Measurements from ENCODE around the gene PHF21A.
"Not testable (repeated sequence)": the region's sequence is repeated elsewhere in the genome, so short reads cannot be mapped to it uniquely, and the experiment has no call there.

The PHF21A gene

GRCh38 chr11:46015941-46016340 is 105.3 kb downstream of the PHF21A start:
- Histone ChIP-seq H3K27ac (ENCODE audit: low read depth, low read length, poor library complexity, severe bottlenecking) (no peak overlapping the region), H3K4me1 (ENCODE audit: insufficient read depth, low read length, severe bottlenecking) (no peaks in the 10 kb centered on the region), H2AFZ (ENCODE audit: low read length) (no peak overlapping the region), H3K79me2 (ENCODE audit: insufficient read depth, low read length) (no peaks in the 10 kb centered on the region), H3K4me3 (ENCODE audit: low read depth, low read length, poor library complexity, severe bottlenecking) (no peak overlapping the region), H3K36me3 (ENCODE audit: insufficient read depth, low read length) (no peaks in the 10 kb centered on the region), H3K9me3 (ENCODE audit: low read length) (no peaks in the 10 kb centered on the region), H3K4me2 (ENCODE audit: low read length) (no peak overlapping the region), H3K9me2 (ENCODE audit: low read depth, low read length) (no peaks in the 10 kb centered on the region), H4K20me1 (ENCODE audit: insufficient read depth, low read length) (no peaks in the 10 kb centered on the region), H3K9ac (ENCODE audit: low read length) (no peak overlapping the region), H3K27me3 (ENCODE audit: insufficient read depth, low read length) (no peaks in the 10 kb centered on the region), H3F3A (ENCODE audit: insufficient read depth, low read length) (0 out of 2 replicates have a peak, but pooled peaks cover 3% of the 10 kb centered on the region)
- TF ChIP-seq EZH2 (IDR thresholded peaks at IDR 0.05; ENCODE audit: borderline replicate concordance, low read length) (no peak), CTCF (IDR thresholded peaks at IDR 0.05; ENCODE audit: low read length) (no peak)

GRCh38 chr11:46014168-46014567 is 107.1 kb downstream of the PHF21A start:
- not testable (repeated sequence) for H3K9me2 ChIP-seq (ENCODE audit: low read depth, low read length); H3K27ac ChIP-seq (ENCODE audit: low read depth, low read length, poor library complexity, severe bottlenecking); H3K4me1 ChIP-seq (ENCODE audit: insufficient read depth, low read length, severe bottlenecking); H3K36me3 ChIP-seq (ENCODE audit: insufficient read depth, low read length); H3K9me3 ChIP-seq (ENCODE audit: low read length); H3K79me2 ChIP-seq (ENCODE audit: insufficient read depth, low read length); H2AFZ ChIP-seq (ENCODE audit: low read length); H3K27me3 ChIP-seq (ENCODE audit: insufficient read depth, low read length); H3F3A ChIP-seq (ENCODE audit: insufficient read depth, low read length); H3K4me3 ChIP-seq (ENCODE audit: low read depth, low read length, poor library complexity, severe bottlenecking); H4K20me1 ChIP-seq (ENCODE audit: insufficient read depth, low read length); H3K4me2 ChIP-seq (ENCODE audit: low read length); H3K9ac ChIP-seq (ENCODE audit: low read length)

GRCh38 chr11:46012185-46012584 is 109.1 kb downstream of the PHF21A start:
- no peaks in the 10 kb centered on the region for H3K4me1 ChIP-seq (ENCODE audit: insufficient read depth, low read length, severe bottlenecking)
- no peaks in the 10 kb centered on the region for H3K9me2 ChIP-seq (ENCODE audit: low read depth, low read length)
- no peaks in the 10 kb centered on the region for H4K20me1 ChIP-seq (ENCODE audit: insufficient read depth, low read length)
- H3K4me2 ChIP-seq (ENCODE audit: low read length): no peak overlapping the region
- no peak overlapping the region for H2AFZ ChIP-seq (ENCODE audit: low read length)
- no peak overlapping the region for H3K27ac ChIP-seq (ENCODE audit: low read depth, low read length, poor library complexity, severe bottlenecking)
- no peak overlapping the region for H3K9ac ChIP-seq (ENCODE audit: low read length)
- TF ChIP-seq CTCF (IDR thresholded peaks at IDR 0.05; ENCODE audit: low read length) (no peak), EZH2 (IDR thresholded peaks at IDR 0.05; ENCODE audit: borderline replicate concordance, low read length) (no peak)
- H3K9me3 ChIP-seq (ENCODE audit: low read length): no peaks in the 10 kb centered on the region
- no peaks in the 10 kb centered on the region for H3K27me3 ChIP-seq (ENCODE audit: insufficient read depth, low read length)
- H3K36me3 ChIP-seq (ENCODE audit: insufficient read depth, low read length): no peaks in the 10 kb centered on the region
- no peaks in the 10 kb centered on the region for H3K79me2 ChIP-seq (ENCODE audit: insufficient read depth, low read length)
- H3F3A ChIP-seq (ENCODE audit: insufficient read depth, low read length): no peaks in the 10 kb centered on the region
- H3K4me3 ChIP-seq (ENCODE audit: low read depth, low read length, poor library complexity, severe bottlenecking): no peak overlapping the region

GRCh38 chr11:46010100-46010499 is 111.2 kb downstream of the PHF21A start:
- no peak overlapping the region for H3K27ac ChIP-seq (ENCODE audit: low read depth, low read length, poor library complexity, severe bottlenecking)
- no peak overlapping the region for H3K4me3 ChIP-seq (ENCODE audit: low read depth, low read length, poor library complexity, severe bottlenecking)
- no peaks in the 10 kb centered on the region for H3K36me3 ChIP-seq (ENCODE audit: insufficient read depth, low read length)
- no peaks in the 10 kb centered on the region for H4K20me1 ChIP-seq (ENCODE audit: insufficient read depth, low read length)
- no peak overlapping the region for H3K9ac ChIP-seq (ENCODE audit: low read length)
- no peaks in the 10 kb centered on the region for H3K79me2 ChIP-seq (ENCODE audit: insufficient read depth, low read length)
- H3K27me3 ChIP-seq (ENCODE audit: insufficient read depth, low read length): no peaks in the 10 kb centered on the region
- H2AFZ ChIP-seq (ENCODE audit: low read length): no peak overlapping the region
- H3F3A ChIP-seq (ENCODE audit: insufficient read depth, low read length): no peaks in the 10 kb centered on the region
- H3K4me1 ChIP-seq (ENCODE audit: insufficient read depth, low read length, severe bottlenecking): no peaks in the 10 kb centered on the region
- no peak overlapping the region for H3K4me2 ChIP-seq (ENCODE audit: low read length)
- no peaks in the 10 kb centered on the region for H3K9me3 ChIP-seq (ENCODE audit: low read length)
- no peaks in the 10 kb centered on the region for H3K9me2 ChIP-seq (ENCODE audit: low read depth, low read length)
- TF ChIP-seq CTCF (IDR thresholded peaks at IDR 0.05; ENCODE audit: low read length) (no peak), EZH2 (IDR thresholded peaks at IDR 0.05; ENCODE audit: borderline replicate concordance, low read length) (no peak)

Measured in OCI-LY1 (cell line).